HepG2 (cell line): Measurements from ENCODE around the gene KIAA1328. TPM values are rescaled to one million over a fixed set of nuclear protein-coding genes. Genes with fewer than 3 reads are reported as not detected.
A peak's percentile ranks its signal among the peaks of the same experiment; 100 is the strongest.

ENCODE experiments used
- ATAC-seq: fragments of 200-7000 bp; cut with Tn5 transposase; 3 replicates; pipeline ENCODE4 v1.9.1; 2020; ENCODE audit warnings: mild to moderate bottlenecking, moderate library complexity
- BruUV-seq: library from RNA; stranded (reverse); fragments of 400-500 nt; replicated peaks from 2 replicates; lab custom pipeline; 2021; lab: Mats Ljungman, UMichigan
- CTCF ChIA-PET: fragments of 300-600 bp; formaldehyde crosslinking; extraction: SDS; loops from one replicate; lab custom pipeline; 2021; ENCODE audit warnings: low total read pairs, inconsistent platforms, low intra/inter-chr PET ratio; lab: Yijun Ruan, JAX
- POLR2A ChIA-PET: fragments of 350-600 bp; sonication (Branson Sonifier 250); formaldehyde crosslinking; loops from one replicate; lab custom pipeline; 2020; ENCODE audit warnings: antibody characterized with exemption, inconsistent platforms; lab: Yijun Ruan, JAX
- DNase-seq: peaks from one replicate; pipeline ENCODE4 v3.0.0-alpha.2; 2015; ENCODE audit warnings: low spot score
- FAIRE-seq: peaks from 3 replicates; lab custom pipeline; 2011; peaks lifted over from hg19 to GRCh38; lab: Jason Lieb, UNC
- H2AFZ ChIP-seq: one replicate; pipeline ENCODE4 v1.6.1; 2011; ENCODE audit warnings: low read length, inconsistent platforms
- H3K27ac ChIP-seq: fragments of 300-600 bp; 3 replicates; pipeline ENCODE4 v1.8.0; 2011; ENCODE audit warnings: mixed run types, mild to moderate bottlenecking, mixed read lengths, low read length, inconsistent platforms; ENCODE audit not compliant: insufficient read depth; ENCODE audit errors: extremely low read length
- H3K27me3 ChIP-seq, 2 experiments: fragments of 200-600 bp in 1 of 2; 2 replicates in 1 of 2; 3 replicates in 1 of 2; pipeline versions ENCODE4 v1.6.0 to v1.8.0; 2011; ENCODE audit warnings: low read length in 2 of 2, mild to moderate bottlenecking in 2 of 2, moderate library complexity in 2 of 2, inconsistent platforms in 1 of 2; ENCODE audit not compliant: insufficient read depth in 2 of 2, control insufficient read depth in 1 of 2
- H3K36me3 ChIP-seq, 2 experiments: fragments of 200-600 bp in 1 of 2; replicated peaks in 1 of 2; 2 replicates in 1 of 2; 3 replicates in 1 of 2; pipeline versions ENCODE4 v1.5.1 to v1.8.0; 2011; ENCODE audit warnings: low read length in 2 of 2, inconsistent platforms in 1 of 2; ENCODE audit not compliant: insufficient read depth in 2 of 2, control insufficient read depth in 1 of 2
- H3K4me1 ChIP-seq: 2 replicates; pipeline ENCODE4 v1.5.1; 2012; ENCODE audit warnings: low read length, inconsistent platforms; ENCODE audit not compliant: insufficient read depth
- H3K4me2 ChIP-seq: 2 replicates; pipeline ENCODE4 v1.6.0; 2011; ENCODE audit warnings: low read depth, low read length, inconsistent platforms
- H3K4me3 ChIP-seq, 3 experiments: fragments of 200-600 bp in 1 of 3; sonication (generic), shearing (Covaris generic) in 1 of 3; replicated peaks in 1 of 3; 2 replicates each; pipeline ENCODE4 v1.5.1; 2011 to 2016; ENCODE audit warnings: low read length in 3 of 3, inconsistent platforms in 2 of 3, low read depth in 2 of 3, mild to moderate bottlenecking in 2 of 3, control low read depth in 1 of 3, mixed read lengths in 1 of 3; ENCODE audit not compliant: insufficient read depth in 1 of 3
- H3K79me2 ChIP-seq: one replicate; pipeline ENCODE4 v1.6.1; 2011; ENCODE audit warnings: low read length, inconsistent platforms; ENCODE audit not compliant: insufficient read depth
- H3K9ac ChIP-seq: 2 replicates; pipeline ENCODE4 v1.6.0; 2011; ENCODE audit warnings: mild to moderate bottlenecking, low read depth, low read length, inconsistent platforms; ENCODE audit not compliant: insufficient read depth
- H3K9me3 ChIP-seq: 2 replicates; pipeline ENCODE4 v1.5.1; 2012; ENCODE audit warnings: mild to moderate bottlenecking, low read length
- H4K20me1 ChIP-seq: 2 replicates; pipeline ENCODE4 v1.6.0; 2011; ENCODE audit warnings: inconsistent platforms, mild to moderate bottlenecking, low read length, moderate library complexity; ENCODE audit not compliant: insufficient read depth
- CHD2 ChIP-seq: IDR thresholded peaks from 2 replicates; pipeline ENCODE4 v1.6.1; 2011; ENCODE audit warnings: low read depth, low read length, improper control_type of control experiment
- ETS1 ChIP-seq: sonication (generic); formaldehyde crosslinking; IDR thresholded peaks from 2 replicates; pipeline ENCODE4 v1.4.0; 2020; ENCODE audit warnings: missing genetic modification reagents
- FOXP1 ChIP-seq, 2 experiments: fragments of 450-650 bp in 1 of 2; IDR thresholded peaks; 2 replicates each; pipeline ENCODE4 v1.6.1; 2017 to 2018; ENCODE audit warnings: antibody characterized with exemption in 1 of 2
- MAFF ChIP-seq: IDR thresholded peaks from 2 replicates; pipeline ENCODE4 v1.6.1; 2011; ENCODE audit warnings: low read depth, low read length, improper control_type of control experiment
- MAFK ChIP-seq, 2 experiments: IDR thresholded peaks in 1 of 2; conservative IDR thresholded peaks in 1 of 2; 2 replicates each; pipeline ENCODE4 v1.6.1; 2011; ENCODE audit warnings: improper control_type of control experiment in 2 of 2, low read length in 2 of 2
- ZFP36 ChIP-seq: fragments of 150-350 bp; IDR thresholded peaks from 2 replicates; pipeline ENCODE4 v1.6.1; 2018; ENCODE audit warnings: borderline replicate concordance, low read length, low read depth; ENCODE audit not compliant: partially characterized antibody
- WGBS: methylation state at CpG from one replicate; pipeline ENCODE4 v1.1.6; 2017; ENCODE audit warnings: low lambda C conversion rate; 5-methylcytosine and 5-hydroxymethylcytosine counted together
- in situ Hi-C: cut with HindIII; loops from 2 replicates; pipeline ENCODE4 v1.10.0; 2017; ENCODE audit warnings: low pct_unique_long_range_greater_than_20kb; ENCODE audit not compliant: extremely low pct_ligation_motif_present
- intact Hi-C: fragments of 100-400 bp; cut with micrococcal nuclease; formaldehyde crosslinking; loops from one replicate; pipeline ENCODE4 v1.10.0; 2022; ENCODE audit not compliant: unreplicated experiment
- polyA plus RNA-seq, 8 experiments: library from polyadenylated mRNA; depleted of rRNA in 3 of 8; stranded (reverse) in 7 of 8; unstranded in 1 of 8; fragments of >200 nt; fragmentation: Illumina TruSeq in 4 of 8; extraction: Trizol in 4 of 8; gene quantifications; 2 replicates each; pipeline versions ENCODE4 v1.2.1 to v1.2.3, GENCODE V29; 2011 to 2016; ENCODE audit warnings: low read depth in 4 of 8, missing spikeins in 1 of 8, mixed read lengths in 1 of 8; ENCODE audit not compliant: insufficient read depth in 1 of 8
- total RNA-seq, 5 experiments: library from RNA; depleted of rRNA; stranded (reverse); fragments of >200 nt; fragmentation: Illumina TruSeq; extraction: Trizol; gene quantifications; 2 replicates each; pipeline ENCODE4 v1.2.3, GENCODE V29; 2016; ENCODE audit warnings: low read depth in 1 of 5

The KIAA1328 gene
- total and polyA plus RNA-seq, 2 of the 13 experiments (the other 11 are each of a cell fraction or from before 2014, with no cell fraction given), result 4.1 to 6.0 TPM

DNA sequence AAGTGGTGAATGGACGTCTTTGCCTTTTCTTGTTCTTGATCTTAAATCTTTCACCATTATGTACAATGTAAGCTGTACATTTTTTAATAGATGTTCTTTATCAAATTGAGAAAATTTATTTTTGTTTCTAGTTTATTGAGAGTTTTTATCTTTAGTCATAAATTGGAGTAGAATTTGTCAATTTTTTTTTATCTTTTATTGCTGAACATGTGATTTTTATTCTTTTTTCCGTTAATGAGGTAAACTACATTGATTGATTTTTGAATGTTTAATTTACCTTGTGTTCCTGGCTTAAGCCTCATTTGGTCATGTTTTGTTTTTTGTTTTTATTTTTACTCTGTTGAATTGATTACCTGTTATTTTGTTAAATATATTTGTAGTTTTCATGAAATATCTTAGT is 19.7 kb downstream of the KIAA1328 start (continued):
- no peak for TF ChIP-seq ETS1 (CRISPR knock-in tag)
- no peak for TF ChIP-seq FOXP1 (IDR thresholded peaks at IDR 0.05)
- TF ChIP-seq FOXP1 (CRISPR knock-in tag; IDR thresholded peaks at IDR 0.05), result no peak

- Histone ChIP-seq H3K79me2 (no peaks in the 10 kb centered on the region), H3K4me3 (no peak overlapping the region), H2AFZ (no peak overlapping the region), H3K36me3 (no peaks in the 10 kb centered on the region), H3K4me2 (no peak overlapping the region), H3K27me3 (no peaks in the 10 kb centered on the region), H3K27ac (no peak overlapping the region), H3K9me3 (no peaks in the 10 kb centered on the region; the same call in 1 of the 2 replicates), H3K9ac (no peak overlapping the region), H3K4me1 (no peaks in the 10 kb centered on the region), H4K20me1 (no peaks in the 10 kb centered on the region)
- ChIA-PET CTCF (no interaction called here), POLR2A (no interaction called here)
- no TSS peak for BruUV-seq
- FAIRE-seq, result no peak
- in situ Hi-C loops, result no loop called here
- TF ChIP-seq MAFF (peak; percentile 47; the same call in 1 of the 2 replicates), CHD2 (no peak), MAFK (conservative IDR thresholded peaks at IDR 0.05 in 1 of 2, IDR thresholded peaks at IDR 0.05 in 1 of 2; ENCODE audit: low read length in 2 of 2) (peak; percentile 40 to 72; a peak in 3 of 4 replicates), ZFP36 (no peak)
- no peak for ATAC-seq
- no peak for DNase-seq
- intact Hi-C loops, result no loop called here
- WGBS, result 85% methylated on average over 2 of the region's 2 CpGs
These were observed 20.5 kb downstream of the KIAA1328 start for GRCh38 chr18:36849288-36850006.
